Epidermal melanocyte (primary cell): Measurements from ENCODE around the gene FRMPD1.
"Not testable (repeated sequence)": the region's sequence is repeated elsewhere in the genome, so short reads cannot be mapped to it uniquely, and the experiment has no call there.

Experiments
- DNase-seq: peaks from one replicate; pipeline ENCODE4 v3.0.0; 2011; ENCODE audit warnings: low spot score; ENCODE audit not compliant: insufficient read length

FRMPD1 gene

DNA sequence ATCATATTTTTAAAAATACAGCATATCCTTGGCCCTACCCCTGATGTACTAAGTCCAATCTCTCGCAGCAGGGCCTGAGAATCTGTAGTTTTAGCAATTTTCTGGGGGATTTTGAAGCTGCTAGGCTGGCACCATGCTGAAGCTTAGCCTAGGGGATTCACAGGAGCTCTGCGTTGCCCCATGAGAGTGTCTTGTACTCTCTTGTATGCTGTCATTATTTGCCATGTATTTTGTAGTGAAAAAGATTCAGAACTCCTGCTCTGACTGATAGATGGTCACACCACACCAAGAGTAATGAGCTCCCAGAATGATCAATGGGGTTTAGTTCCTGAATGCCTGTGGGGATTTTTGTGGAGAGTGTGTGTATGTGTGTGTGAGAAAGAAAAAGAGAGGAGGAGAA lies 82.2 kb downstream of the FRMPD1 start:
- no peak for DNase-seq

DNA sequence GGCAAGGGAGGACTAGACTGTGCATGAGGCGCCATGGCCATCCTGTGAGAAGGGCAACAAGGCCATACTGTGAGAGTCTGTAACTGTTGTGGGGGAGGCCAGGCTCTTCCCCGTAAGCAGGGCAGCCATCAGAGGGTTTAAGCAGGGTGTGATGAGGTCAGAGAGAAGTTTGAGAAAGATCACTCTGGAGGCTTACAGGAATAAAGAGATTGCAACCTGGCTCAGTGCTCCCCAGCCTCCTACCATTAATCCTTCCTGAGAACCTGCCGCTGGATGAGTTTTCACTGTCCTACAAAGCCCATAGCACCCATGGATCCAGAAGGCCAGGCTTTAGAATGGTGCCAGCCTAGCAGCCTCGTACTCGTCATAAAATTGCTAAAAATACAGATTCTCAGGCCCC lies 88.5 kb downstream of the FRMPD1 start:
- DNase-seq, result no peak

DNA sequence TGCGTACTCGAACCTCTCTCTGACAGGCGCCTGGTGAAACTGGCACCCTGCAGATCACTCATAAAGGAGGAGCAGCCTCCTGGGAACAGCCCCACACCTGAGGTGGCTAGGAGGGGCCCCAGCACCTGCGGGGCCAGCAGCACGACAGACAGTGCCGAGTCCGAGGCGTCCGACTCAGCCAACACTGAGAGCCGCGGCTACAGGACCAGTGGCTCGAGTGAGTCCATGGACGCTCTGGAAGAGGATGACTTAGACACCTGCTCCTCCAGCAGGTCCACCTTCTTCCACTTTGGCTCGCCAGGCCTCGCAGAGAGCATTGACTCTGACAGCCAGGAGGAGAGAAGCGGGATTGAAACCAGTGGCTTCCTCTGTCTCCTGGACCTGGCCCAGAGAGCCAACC lies 89.4 kb downstream of the FRMPD1 start:
- DNase-seq, result no peak

DNA sequence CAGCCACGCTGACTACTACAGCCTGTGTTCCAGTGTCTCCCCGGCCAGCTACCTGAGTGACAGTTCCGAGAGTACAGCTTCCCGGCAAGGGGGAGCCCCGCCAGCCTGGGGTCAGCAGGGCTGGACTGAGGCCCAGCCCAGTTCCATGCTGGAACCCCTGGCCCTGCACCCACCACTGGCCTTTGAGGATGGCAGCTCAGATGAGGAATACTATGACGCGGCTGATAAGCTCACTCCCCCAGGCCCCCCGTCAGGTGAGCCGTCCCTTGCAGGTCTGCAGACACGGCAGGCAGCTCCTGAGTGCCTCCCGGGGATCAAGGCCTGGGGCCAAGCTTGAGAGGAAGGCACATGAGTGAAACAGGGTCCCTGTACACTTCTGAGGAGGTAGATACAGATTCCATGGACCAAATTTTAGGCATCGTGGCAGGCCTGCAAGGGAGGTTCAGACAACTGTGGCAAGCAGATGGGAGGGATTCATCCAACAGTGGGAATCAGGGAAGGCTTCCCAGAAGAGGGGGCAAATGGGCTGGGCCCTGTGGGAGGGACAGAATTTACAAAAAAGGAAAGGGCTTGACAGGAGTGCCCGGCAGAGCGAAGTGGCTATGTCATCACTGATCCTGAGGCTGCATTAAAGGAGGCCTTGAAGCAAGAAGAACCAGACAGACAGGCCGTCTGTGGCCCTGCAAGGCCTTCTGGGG lies 90.0 kb downstream of the FRMPD1 start:
- DNase-seq, result no peak

DNA sequence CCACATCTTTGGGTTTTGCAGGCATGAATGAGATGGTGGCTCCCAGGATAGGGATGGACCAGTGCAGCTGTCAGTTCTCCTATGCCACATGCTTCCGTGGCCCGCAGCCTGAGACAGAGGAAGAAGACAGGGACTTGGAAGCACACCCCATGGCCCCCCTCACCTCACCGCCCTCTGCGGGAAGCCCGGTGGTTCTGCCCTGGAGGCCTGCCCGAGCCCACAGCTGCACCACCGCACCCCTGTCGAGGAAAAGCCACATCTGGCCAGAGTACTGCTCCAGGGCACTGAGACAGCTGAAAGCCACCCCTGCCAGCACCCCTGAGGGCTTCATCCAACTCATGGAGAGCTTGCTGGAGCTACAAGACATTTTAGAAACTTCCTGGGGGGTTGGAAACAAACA lies 95.2 kb downstream of the FRMPD1 start:
- no peak for DNase-seq

DNA sequence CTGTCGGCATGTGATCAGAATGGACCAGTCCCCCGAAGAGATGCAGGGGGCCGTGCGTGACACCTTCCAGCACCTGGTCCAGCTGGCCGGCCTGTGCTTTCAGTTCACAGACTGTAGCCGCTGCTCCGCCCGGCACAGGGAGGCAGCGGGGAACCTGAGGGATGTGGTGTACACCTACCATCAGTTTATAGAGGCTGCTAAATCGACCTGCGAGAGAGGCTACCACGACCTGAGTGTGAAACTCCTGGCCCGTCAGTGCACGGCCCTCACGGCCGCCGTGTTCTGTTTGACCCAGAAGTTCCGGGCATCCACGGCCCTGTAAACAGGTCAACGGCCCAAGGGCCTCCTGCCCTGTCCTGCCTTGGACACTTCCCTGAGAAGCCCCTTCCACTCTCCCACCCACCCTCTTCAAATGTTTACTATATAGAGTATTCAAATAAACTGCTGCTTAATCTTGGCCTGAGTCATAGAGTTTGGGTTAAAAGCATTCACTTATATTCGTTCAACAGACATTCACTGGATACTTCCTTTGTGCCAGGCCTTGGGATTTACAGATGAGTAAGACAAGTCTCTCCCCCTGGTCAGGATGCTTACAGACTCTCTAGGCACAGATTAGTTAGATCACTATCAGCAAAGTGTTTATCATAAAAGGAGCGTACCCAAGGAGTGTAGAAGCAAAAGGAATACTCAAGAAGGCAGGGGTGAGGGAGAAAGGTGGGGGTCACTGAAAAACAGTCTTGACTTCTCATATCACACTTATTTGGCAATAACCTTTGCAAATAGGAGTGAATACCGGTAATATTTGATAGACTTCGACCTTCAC lies 95.9 kb downstream of the FRMPD1 start:
- no peak for DNase-seq

DNA sequence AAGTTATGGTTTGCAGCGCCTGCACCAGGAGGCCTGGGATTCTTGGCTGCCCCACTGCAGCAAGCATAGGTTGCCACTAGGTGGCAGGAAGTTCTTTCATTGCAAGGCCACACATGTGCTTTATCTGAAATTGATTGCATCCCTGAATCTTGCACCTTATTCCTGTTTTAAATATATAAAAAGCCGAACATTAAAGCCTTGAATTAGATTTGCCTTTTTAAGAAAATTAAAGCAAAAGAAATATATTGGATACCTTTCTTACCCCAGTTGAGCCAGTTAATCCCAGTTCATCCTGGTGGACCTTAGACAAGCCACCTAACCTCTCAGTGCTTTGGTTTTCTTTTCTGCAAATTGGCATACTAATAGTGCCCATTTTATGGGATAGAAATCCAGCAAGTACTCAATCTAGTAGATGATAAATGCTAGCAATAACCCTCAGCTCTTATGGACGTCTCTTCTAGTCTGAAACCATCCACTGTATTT lies 96.6 kb downstream of the FRMPD1 start:
- peak; percentile 89 for DNase-seq

DNA sequence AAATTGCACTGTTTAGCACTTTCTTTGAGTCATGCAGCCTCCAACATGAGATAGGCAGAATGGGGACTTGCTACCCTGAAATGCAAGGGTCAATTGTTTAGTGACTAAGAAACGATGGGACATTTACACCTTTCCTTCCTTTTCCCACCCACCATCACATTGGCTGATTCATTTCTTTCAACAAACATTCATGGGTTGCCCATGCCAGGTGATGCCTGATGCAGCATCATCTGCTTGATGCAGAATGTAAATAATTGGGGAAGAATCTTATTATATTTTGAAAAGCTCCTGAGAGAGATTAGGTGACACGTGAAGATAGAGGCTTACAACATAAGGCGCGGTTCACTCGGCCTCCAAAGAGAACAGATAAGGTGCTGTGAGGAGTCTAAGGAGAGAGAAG lies 98.4 kb downstream of the FRMPD1 start:
- no peak for DNase-seq

DNA sequence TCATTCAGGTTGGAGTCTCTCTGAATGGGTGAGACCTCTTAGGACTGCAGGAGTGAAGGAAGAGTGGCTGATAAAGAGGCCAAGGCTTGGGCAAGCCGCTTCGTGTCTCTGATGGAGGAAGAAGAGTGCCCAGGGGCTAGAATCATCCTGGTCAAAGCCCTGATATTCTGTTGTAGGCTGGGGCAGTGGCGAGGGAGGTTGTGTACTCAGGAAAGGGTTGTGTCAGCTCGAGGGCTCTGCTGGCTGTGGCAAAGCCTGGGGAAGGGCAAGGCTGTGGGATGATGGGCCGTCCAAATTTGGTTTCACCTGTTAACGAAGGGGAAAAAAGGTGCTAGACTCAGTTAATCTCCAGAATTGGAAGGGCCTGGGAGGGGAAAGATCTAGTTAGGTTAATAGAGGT lies 100.4 kb downstream of the FRMPD1 start:
- DNase-seq, result no peak

DNA sequence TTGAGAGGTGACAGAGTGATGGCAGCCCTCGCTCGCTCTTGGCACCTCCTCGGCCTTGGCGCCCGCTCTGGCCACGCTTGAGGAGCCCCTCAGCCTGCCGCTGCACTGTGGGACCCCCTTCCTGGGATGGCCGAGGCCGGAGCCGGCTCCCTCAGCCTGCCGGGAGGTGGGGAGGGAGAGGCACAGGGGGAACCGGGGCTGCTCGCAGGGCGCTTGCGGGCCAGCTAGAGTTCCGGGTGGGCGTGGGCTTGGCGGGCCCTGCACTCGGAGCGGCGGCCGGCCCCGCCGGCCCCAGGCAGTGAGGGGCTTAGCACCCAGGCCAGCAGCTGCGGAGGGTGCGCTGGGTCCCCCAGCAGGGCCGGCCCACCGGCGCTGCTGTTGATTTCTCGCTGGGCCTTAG lies 101.0 kb downstream of the FRMPD1 start:
- DNase-seq, result not testable (repeated sequence)

DNA sequence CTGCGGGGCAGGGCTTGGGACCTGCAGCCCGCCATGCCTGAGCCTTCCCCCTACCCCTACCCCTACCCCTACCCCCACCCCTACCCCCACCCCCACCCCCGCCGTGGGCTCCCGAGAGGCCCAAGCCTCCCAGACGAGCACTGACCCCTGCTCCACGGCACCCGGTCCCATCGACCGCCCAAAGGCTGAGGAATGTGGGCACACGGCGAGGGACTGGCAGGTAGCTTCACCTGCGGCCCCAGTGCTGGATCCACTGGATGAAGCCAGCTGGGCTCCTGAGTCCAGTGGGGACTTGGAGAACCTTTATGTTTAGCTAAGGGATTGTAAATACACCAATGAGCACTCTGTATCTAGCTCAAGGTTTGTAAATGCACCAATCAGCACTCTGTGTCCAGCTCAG lies 101.4 kb downstream of the FRMPD1 start:
- not testable (repeated sequence) for DNase-seq

DNA sequence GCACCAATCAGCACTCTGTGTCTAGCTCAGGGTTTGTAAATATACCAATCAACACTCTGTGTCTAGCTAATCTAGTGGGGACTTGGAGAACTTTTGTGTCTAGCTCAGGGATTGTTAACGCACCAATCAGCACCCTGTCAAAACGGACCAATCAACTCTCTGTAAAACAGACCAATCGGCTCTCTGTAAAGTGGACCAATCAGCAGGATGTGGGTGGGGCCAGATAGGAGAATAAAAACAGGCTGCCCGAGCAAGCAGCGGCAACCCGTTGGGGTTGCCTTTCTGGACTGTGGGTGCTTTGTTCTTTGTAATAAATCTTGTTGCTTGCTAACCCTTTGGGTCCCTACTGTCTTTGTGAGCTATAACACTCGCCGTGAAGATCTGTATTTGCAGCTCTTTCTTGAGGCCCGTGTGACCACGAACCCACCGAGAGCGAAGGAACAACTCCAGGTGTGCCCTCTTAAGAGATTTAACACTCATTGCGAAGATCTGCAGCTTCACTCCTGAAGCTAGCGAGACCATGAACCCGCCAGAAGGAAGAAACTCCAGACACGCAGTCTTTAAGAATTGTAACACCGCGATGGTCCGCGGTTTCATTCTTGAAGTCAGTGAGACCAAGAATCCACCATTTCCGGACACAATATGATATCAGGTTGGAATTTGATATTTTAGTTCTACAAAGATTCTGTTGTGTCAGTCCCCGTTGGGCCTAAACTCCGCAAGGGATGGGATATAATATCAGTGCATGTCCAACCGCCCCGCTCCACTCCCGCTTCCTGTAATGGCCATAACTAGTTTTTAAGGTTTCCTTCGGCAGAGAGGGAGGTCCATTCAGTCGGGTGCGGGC lies 102.1 kb downstream of the FRMPD1 start:
- no peak for DNase-seq

DNA sequence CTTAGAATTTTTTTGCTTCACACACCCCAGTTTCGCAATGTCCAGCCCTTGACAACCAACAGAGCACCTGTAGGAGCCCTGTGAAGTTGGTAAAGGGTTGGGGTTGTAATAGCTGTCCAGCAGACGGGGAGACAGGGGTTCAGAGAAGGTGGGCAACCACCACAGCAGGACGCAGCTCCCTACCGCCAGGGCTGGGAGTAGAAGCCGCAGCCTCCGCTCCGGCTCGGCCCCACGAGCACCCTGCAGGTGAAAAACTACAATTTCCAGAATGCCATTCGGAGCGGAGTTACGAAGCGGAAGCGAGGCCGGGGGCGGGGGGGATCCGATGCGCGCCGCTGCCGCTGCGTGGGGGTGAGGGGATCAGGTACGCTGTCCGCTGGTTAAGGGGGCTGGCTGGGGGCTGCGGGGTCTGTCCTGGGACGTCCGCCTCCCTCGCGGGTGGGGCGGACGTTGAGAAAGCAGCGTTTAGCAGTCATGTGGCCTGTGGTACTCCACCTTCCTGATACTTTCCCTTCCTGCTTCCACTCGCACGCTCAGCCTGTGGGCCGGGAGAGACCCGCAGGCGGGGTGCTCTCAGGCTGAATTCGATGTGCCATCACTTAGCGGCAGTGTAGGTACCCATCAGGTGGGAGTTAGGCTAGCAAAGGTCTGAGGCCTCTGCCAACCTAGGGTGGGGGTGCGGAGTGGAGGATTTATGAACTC lies 102.9 kb downstream of the FRMPD1 start, which contains the start of gene TRMT10B:
TSS of gene TRMT10B (plus strand) at position 317 of the 702 bp plus-strand sequence. CDS start 8,127 bp downstream, outside the sequence.
- peak; percentile 92 for DNase-seq

DNA sequence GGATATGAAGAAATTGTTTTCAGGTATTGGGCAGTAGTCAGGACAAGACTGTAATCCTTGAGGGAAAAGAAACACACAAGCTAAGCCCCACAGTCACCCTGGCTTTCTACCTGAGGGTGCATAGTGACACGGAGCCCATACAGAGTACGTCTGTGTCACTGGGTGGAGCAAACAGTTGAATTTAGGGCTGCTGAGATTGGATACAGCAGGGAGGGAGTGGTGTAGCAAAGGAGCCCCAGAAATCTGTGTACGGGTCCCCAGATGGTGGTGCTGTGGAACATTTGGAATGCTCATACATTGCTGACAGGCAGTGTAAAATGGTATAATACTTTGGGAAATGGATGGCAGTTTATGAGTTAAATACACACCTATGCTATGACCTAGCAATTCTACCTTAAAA lies 108.0 kb downstream of the FRMPD1 start:
- DNase-seq, result no peak

DNA sequence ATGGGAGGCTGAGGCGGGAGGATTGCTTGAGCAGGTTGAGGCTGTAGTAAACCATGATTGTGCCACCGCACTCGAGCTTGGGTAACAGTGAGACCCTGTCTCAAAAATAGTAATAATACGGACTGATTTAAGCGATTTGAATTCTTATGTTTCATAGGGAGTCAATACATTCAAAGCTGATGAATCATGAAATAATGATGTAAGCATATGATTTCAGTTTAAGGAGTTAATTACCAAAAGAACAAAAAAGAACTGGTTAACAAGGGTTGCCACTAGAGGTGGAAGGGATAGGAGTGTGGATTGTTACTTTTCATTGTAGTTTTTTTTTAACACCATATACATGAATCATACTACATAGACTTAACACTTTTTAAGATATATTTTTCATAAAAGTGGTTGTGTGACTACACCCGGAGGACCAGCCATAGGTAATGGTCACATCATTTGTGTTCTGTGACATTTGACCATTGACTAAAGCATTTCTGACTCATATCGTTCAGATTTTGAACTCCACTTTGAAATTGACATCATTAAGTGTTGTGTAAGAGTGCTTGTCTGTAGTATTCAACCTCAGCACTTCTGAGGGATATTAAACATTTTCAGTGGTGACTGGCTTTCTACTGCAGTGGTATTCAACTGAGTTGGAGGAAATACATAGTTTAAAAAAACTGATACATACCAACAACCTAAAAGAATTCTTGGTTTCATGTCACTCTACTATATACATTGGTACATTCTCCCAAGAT lies 109.8 kb downstream of the FRMPD1 start:
- no peak for DNase-seq

DNA sequence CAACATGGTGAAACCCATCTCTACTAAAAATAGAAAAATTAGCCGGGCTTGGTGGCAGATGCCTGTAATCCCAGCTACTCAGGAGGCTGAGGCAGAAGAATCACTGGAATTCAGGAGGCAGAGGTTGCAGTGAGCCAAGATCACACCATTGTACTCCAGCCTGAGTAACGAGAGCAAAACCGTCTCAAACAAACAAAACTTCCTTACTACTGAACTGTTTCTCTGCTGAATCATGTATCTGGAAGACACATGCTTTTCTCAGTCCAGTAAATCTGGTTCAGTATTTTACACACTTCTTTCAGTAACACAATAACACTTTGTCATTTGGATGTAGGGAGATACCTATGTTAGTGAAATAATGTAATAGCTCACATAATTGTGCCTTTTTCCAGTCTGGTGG lies 110.8 kb downstream of the FRMPD1 start:
- DNase-seq, result no peak

DNA sequence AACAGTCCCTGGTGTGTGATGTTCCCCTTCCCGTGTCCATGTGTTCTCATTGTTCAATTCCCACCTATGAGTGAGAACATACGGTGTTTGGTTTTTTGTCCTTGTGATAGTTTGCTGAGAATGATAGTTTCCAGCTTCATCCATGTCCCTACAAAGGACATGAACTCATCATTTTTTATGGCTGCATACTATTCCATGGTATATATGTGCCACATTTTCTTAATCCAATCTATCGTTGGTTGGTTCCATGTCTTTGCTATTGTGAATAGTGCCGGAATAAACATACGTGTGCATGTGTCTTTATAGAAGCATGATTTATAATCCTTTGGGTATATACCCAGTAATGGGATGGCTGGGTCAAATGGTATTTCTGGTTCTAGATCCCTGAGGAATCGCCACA lies 114.5 kb downstream of the FRMPD1 start:
- DNase-seq, result not testable (repeated sequence)

DNA sequence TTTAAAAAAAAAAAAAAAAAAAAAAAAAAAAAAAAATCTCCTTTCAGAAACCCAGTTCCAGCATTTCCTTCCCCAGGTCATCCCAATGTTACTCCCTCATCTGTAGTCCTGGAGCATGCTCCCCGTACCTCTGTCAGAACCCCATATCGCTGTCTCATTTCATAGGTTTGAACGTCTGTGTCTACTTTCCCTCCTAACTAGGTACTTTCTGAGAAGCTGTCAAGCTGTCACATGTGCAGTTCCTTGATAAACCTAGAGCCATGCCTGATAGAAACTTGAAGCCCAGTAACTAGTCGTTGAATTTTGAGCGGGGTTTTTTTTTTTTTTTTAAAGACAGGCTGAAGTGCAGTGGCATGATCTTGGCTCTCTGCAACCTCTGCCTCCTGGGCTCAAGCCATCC lies 118.6 kb downstream of the FRMPD1 start:
- DNase-seq, result no peak

DNA sequence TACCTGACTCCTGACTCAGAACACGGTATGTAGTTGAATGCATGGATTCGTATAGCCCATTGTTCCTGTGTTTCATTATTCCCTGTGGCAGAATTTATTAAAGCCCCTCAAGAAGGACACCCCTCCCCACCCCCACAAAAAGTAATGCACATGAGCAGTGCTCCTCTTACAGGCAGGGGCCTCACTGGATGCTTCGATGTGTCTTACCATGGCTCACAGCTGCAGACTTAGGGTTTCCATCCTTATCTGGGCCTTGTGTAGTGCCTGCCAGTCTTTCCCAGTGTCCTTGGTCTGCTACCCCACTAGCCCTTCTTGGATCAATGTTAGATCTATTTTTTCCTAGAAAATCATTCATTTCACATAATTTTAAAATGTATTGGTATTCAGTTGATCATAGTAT lies 119.2 kb downstream of the FRMPD1 start:
- DNase-seq, result no peak

DNA sequence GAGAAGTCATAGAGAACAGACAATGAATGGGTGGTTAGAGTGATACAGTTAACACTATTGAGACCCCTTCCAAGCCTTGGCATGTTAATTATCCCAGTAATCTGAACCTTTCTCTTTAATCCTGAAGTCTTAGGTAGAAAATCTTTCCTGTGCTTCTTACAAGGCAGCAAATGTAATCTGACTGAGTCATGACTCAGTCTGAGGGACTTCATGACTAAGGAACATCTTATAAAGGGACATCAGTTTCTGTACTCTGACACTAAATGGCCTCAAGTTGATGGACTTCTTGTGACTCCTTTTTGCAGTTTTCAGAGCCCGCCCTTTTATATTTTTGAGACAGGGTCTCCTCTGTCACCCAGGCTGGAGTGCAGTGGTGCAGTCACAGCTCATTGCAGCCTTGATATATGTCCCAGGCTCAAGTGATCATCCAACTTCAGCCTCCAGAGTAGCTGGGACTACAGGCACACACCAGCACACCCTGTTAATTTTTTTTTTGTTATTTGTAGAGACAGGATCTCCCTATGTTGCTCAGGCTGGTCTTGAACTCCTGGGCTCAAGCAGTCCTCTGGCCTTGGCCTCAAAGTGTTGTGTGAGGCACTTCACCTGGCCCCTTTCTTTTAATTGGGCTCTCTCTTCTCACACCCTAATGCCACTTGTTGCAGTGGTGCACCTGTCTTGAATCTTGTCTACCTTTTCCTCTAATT lies 124.6 kb downstream of the FRMPD1 start:
- DNase-seq, result no peak
